Panc1 (cell line): Measurements from ENCODE around the gene COL27A1. TPM values are rescaled to one million over a fixed set of nuclear protein-coding genes. Genes with fewer than 3 reads are reported as not detected.

Experiments used
- ATAC-seq: fragments of 200-7000 bp; cut with Tn5 transposase; 2 replicates; pipeline ENCODE4 v1.9.1; 2020; ENCODE audit warnings: mild to moderate bottlenecking, moderate library complexity
- BruUV-seq: library from RNA; stranded (reverse); fragments of 400-500 nt; replicated peaks from 2 replicates; lab custom pipeline; 2021; lab: Mats Ljungman, UMichigan
- CTCF ChIA-PET: fragments of 300-600 bp; sonication (Branson Sonifier 250); formaldehyde crosslinking; loops from one replicate; lab custom pipeline; 2022; ENCODE audit warnings: antibody characterized with exemption; lab: Charles Lee
- POLR2A ChIA-PET: fragments of 300-600 bp; sonication (Branson Sonifier 250); formaldehyde crosslinking; loops from one replicate; lab custom pipeline; 2022; ENCODE audit warnings: antibody characterized with exemption; lab: Charles Lee
- DNase-seq: peaks from one replicate; pipeline ENCODE4 v3.0.0-alpha.2; 2010; ENCODE audit warnings: low read depth, low spot score
- H3K27ac ChIP-seq: 2 replicates; pipeline ENCODE4 v1.5.1; 2011; ENCODE audit warnings: mild to moderate bottlenecking, low read length, inconsistent platforms
- H3K27me3 ChIP-seq: fragments of 200-500 bp; sonication (Bioruptor generic); 2 replicates; pipeline ENCODE4 v1.6.0; 2014; ENCODE audit warnings: low read length, inconsistent platforms; ENCODE audit not compliant: control insufficient read depth, insufficient read depth
- H3K36me3 ChIP-seq: fragments of 200-500 bp; sonication (Bioruptor generic); 2 replicates; pipeline ENCODE4 v1.5.1; 2014; ENCODE audit warnings: inconsistent platforms, mild to moderate bottlenecking, low read length, moderate library complexity; ENCODE audit not compliant: control insufficient read depth, insufficient read depth
- H3K4me1 ChIP-seq: 2 replicates; pipeline ENCODE4 v1.5.1; 2011; ENCODE audit warnings: inconsistent platforms, mild to moderate bottlenecking, low read length, moderate library complexity; ENCODE audit not compliant: control insufficient read depth, insufficient read depth
- H3K4me3 ChIP-seq, 2 experiments: 2 replicates each; pipeline ENCODE4 v1.5.1; 2011 to 2012; ENCODE audit warnings: low read depth in 2 of 2, low read length in 2 of 2, mild to moderate bottlenecking in 2 of 2, inconsistent platforms in 1 of 2, moderate library complexity in 1 of 2
- H3K9me3 ChIP-seq: fragments of 200-500 bp; sonication (Bioruptor generic); 2 replicates; pipeline ENCODE4 v1.5.1; 2014; ENCODE audit warnings: low read depth, mild to moderate bottlenecking, inconsistent platforms, low read length, moderate library complexity; ENCODE audit not compliant: control insufficient read depth, insufficient read depth
- CTCF ChIP-seq: fragments of 450-650 bp; IDR thresholded peaks from 2 replicates; pipeline ENCODE4 v1.5.1; 2017; ENCODE audit warnings: mild to moderate bottlenecking
- POLR2AphosphoS5 ChIP-seq: IDR thresholded peaks from 2 replicates; pipeline ENCODE4 v1.6.1; 2012; ENCODE audit warnings: mild to moderate bottlenecking, low read depth, low read length, moderate library complexity
- REST ChIP-seq, 2 experiments: IDR thresholded peaks; 2 replicates each; pipeline ENCODE4 v1.6.1; 2011 to 2012; ENCODE audit warnings: low read depth in 2 of 2, control low read depth in 1 of 2, low read length in 1 of 2, mild to moderate bottlenecking in 1 of 2, moderate library complexity in 1 of 2; ENCODE audit not compliant: insufficient read depth in 1 of 2
- SIN3A ChIP-seq: IDR thresholded peaks from 2 replicates; pipeline ENCODE4 v1.6.1; 2012; ENCODE audit warnings: low read depth, mild to moderate bottlenecking, low read length, moderate library complexity, borderline replicate concordance; ENCODE audit not compliant: insufficient read depth
- TCF7L2 ChIP-seq: IDR thresholded peaks from 2 replicates; pipeline ENCODE4 v1.6.1; 2011; ENCODE audit warnings: mild to moderate bottlenecking, low read depth, low read length, inconsistent platforms
- in situ Hi-C: cut with HindIII; loops from 2 replicates; pipeline ENCODE4 v1.10.0; 2016; ENCODE audit warnings: low sequenced_read_pairs, low pct_unique_long_range_greater_than_20kb
- intact Hi-C: fragments of 100-400 bp; cut with micrococcal nuclease; formaldehyde crosslinking; loops from one replicate; pipeline ENCODE4 v1.10.0; 2022; ENCODE audit not compliant: unreplicated experiment
- total RNA-seq: library from RNA; stranded (reverse); gene quantifications from one replicate; pipeline ENCODE4 v1.2.1, GENCODE V29; 2021; ENCODE audit not compliant: unreplicated experiment

COL27A1 gene
- total RNA-seq, 1 experiment from 2014 or later, result 5.1 TPM

GRCh38 chr9:114299286-114300152 lies 144.2 kb downstream of the COL27A1 start:
- ATAC-seq, result no peak
- no peaks in the 10 kb centered on the region for H3K4me1 ChIP-seq
- ChIA-PET POLR2A (no interaction called here), CTCF (no interaction called here)
- intact Hi-C loops, result loop anchor here (5.0 kb wide), 1 partner anchor 217 kb away; no protein-coding TSS in a partner anchor
- DNase-seq, result no peak
- no peak overlapping the region for H3K27ac ChIP-seq
- no peaks in the 10 kb centered on the region; the same call in 1 of the 2 replicates for H3K36me3 ChIP-seq
- no TSS peak for BruUV-seq
- H3K9me3 ChIP-seq, result 0 out of 2 replicates have a peak, but pooled peaks cover 6% of the 10 kb centered on the region
- no peak overlapping the region for H3K4me3 ChIP-seq
- TF ChIP-seq SIN3A, result no peak
- no peak for TF ChIP-seq POLR2AphosphoS5
- no peak for TF ChIP-seq REST (IDR thresholded peaks at IDR 0.05; ENCODE audit: insufficient read depth in 1 of 2, low read depth in 2 of 2, low read length in 1 of 2)
- no peak for TF ChIP-seq CTCF
- no peak for TF ChIP-seq TCF7L2
- H3K27me3 ChIP-seq, result no peaks in the 10 kb centered on the region
- in situ Hi-C loops, result no loop called here

- Histone ChIP-seq H3K27me3 (no peaks in the 10 kb centered on the region), H3K27ac (no peak overlapping the region), H3K9me3 (no peaks in the 10 kb centered on the region), H3K4me3 (no peak overlapping the region), H3K4me1 (no peaks in the 10 kb centered on the region), H3K36me3 (no peaks in the 10 kb centered on the region)
- BruUV-seq, result no TSS peak
- in situ Hi-C loops (no loop called here), intact Hi-C loops (loop anchor here (5.0 kb wide), 1 partner anchor 218 kb away; no protein-coding TSS in a partner anchor)
- ChIA-PET CTCF (no interaction called here), POLR2A (no interaction called here)
- TF ChIP-seq CTCF (no peak), SIN3A (no peak), POLR2AphosphoS5 (no peak), REST (IDR thresholded peaks at IDR 0.05; ENCODE audit: insufficient read depth in 1 of 2, low read depth in 2 of 2, low read length in 1 of 2) (no peak), TCF7L2 (no peak)
- DNase-seq, result no peak
- no peak for ATAC-seq
Observed at GRCh38 chr9:114300153-114300845, 145.0 kb downstream of the COL27A1 start.
